Measurements from ENCODE around the gene MON1B.

DNA sequence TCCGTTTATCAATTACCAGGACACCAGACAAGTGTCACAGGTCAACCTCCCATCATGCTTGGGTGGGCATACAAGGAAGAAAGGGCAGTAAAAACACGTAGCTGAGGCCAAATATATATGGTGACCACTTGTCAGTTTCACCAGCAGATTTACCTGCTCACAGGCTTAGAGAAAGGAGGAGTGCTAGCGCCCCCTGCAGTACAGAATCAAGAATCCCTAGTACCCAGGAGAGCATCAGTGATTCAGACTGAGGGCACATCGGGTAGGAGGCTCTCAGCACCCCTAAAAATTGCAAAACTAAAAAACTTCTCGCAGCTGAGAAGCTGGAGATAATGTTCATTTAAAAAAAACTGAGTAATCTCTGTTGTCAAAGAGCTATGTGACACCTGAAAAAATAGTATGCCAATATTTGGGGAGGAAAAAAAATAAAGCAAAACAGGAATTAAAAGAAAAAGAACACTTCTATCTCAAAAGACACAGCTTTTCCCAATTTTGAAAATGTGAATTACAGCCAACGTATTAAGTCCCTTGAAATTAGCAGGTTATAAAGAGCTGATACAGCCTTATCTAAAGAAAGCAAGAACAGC, 21.2 kb upstream of the MON1B start:
- TF ChIP-seq CTCF (IDR thresholded peaks at IDR 0.05) (peak; percentile 65), E2F1 (CRISPR knock-in tag; IDR thresholded peaks at IDR 0.05) (no peak), NR2C2 (CRISPR knock-in tag; IDR thresholded peaks at IDR 0.05) (no peak), TEAD4 (CRISPR knock-in tag; IDR thresholded peaks at IDR 0.05) (no peak), FOXJ3 (CRISPR knock-in tag; IDR thresholded peaks at IDR 0.05; ENCODE audit: borderline replicate concordance) (no peak), HMGXB4 (CRISPR knock-in tag; IDR thresholded peaks at IDR 0.05) (no peak), ZNF121 (CRISPR knock-in tag; IDR thresholded peaks at IDR 0.05) (no peak), MAX (CRISPR knock-in tag; IDR thresholded peaks at IDR 0.05) (no peak)
- TF ChIP-seq, protein P1, sequence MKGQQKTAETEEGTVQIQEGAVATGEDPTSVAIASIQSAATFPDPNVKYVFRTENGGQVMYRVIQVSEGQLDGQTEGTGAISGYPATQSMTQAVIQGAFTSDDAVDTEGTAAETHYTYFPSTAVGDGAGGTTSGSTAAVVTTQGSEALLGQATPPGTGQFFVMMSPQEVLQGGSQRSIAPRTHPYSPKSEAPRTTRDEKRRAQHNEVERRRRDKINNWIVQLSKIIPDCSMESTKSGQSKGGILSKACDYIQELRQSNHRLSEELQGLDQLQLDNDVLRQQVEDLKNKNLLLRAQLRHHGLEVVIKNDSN (CRISPR knock-in tag; IDR thresholded peaks at IDR 0.05), result no peak
- TF ChIP-seq, protein P2, sequence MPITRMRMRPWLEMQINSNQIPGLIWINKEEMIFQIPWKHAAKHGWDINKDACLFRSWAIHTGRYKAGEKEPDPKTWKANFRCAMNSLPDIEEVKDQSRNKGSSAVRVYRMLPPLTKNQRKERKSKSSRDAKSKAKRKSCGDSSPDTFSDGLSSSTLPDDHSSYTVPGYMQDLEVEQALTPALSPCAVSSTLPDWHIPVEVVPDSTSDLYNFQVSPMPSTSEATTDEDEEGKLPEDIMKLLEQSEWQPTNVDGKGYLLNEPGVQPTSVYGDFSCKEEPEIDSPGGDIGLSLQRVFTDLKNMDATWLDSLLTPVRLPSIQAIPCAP (CRISPR knock-in tag; IDR thresholded peaks at IDR 0.05), result no peak

All from WTC11 (cell line).